HG03520 (cell line): ENCODE results near the gene IKBIP.
"Not testable (repeated sequence)": the region's sequence is repeated elsewhere in the genome, so short reads cannot be mapped to it uniquely, and the experiment has no call there.

Source experiments
- ATAC-seq: cut with Tn5 transposase; IDR thresholded peaks from one replicate; pipeline ENCODE4 v1.9.1; 2021; ENCODE audit warnings: mild to moderate bottlenecking, moderate library complexity; ENCODE audit not compliant: unreplicated experiment

Gene IKBIP

DNA sequence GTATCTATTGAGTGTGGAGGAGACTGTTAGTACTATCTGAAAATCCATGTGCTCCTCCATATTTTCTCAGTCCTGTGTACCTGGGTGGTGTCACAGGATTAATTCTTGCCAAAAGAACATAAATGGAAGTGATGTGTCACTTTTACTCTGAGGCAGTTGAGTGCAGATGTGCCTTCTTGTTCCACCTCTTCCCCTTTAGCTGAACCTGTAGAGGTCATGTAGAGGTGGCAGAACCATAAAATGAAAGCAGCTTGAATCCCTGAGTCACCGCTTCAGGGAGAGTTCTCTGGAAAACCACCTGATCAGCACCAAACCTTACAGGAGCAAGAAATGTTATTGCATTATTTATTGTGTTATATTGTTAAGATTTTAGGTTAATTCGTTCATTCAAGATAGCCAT, 65.8 kb downstream of the IKBIP start:
- no peak for ATAC-seq

DNA sequence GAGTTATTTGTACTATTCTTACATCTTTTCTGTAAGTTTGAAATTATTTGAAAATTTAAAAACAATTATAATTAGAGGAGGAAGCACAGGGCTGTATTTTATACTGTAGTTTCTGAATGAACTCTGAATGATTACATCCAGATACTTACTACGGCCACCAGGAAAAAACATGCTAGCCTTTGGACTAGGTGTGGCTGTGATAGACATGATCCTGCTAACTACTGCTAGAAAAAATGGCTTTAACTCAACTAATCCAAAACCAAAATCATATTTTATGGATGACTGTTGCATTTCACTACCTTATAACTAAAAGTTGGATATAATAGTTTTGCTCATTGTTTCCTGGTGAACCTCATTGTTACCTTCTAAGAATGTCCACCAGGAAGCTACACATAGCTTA, 66.2 kb downstream of the IKBIP start:
- ATAC-seq = no peak

DNA sequence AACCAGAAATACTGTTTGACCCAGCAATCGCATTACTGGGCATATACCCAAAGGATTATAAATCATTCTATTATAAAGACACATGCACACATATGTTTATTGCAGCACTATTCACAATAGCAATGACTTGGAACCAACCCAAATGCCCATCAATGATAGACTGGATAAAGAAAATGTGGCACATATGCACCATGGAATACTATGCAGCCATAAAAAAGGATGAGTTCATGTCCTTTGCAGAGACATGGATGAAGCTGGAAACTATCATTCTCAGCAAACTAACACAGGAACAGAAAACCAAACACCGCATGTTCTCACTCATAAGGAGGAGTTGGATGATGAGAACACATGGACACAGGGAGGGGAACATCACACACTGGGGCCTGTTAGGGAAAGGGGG, 67.8 kb downstream of the IKBIP start:
- ATAC-seq = not testable (repeated sequence)

DNA sequence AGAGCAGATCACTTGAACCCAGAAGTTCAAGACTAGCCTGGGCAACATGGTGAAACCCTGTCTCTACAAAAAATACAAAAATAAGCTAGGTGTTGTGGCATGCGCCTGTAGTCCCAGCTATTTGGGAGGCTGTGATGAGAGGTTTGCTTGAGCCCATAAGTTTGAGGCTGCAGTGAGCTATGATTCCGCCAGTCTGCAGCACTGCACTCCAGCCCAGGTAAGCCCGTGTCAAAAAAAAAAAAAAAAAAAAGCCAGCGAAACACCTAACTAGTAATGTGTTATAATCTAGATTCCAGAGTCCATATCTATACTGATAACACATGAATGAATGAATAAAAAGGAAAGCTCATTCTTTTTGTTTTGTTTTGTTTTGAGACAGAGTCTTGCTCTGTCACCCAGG, 69.6 kb downstream of the IKBIP start:
- no peak for ATAC-seq
